Body of pancreas (tissue), 4 donors: ENCODE measurements around the gene CAPZB. TPM values are rescaled to one million over a fixed set of nuclear protein-coding genes. Genes with fewer than 3 reads are reported as not detected.

Experiments used
- ATAC-seq: fragments of 150-250 bp; one replicate; pipeline ENCODE4 v1.9.1; 2016
- DNase-seq, 4 donors: peaks; one replicate each; pipeline ENCODE4 v3.0.0-alpha.2; 2019
- H3K27ac ChIP-seq, 4 donors: fragments of 200-600 bp; sonication (generic); 1 replicate in 3 of 4; 2 replicates in 1 of 4; pipeline versions ENCODE4 v1.5.1 to v1.6.1; 2016 to 2019; ENCODE audit warnings: mild to moderate bottlenecking in 1 of 4, mixed read lengths in 1 of 4, moderate library complexity in 1 of 4
- H3K27me3 ChIP-seq, 2 donors: fragments of 200-600 bp; sonication (generic); one replicate each; pipeline ENCODE4 v1.6.0; 2016; ENCODE audit warnings: mild to moderate bottlenecking in 1 of 2
- H3K36me3 ChIP-seq, 2 donors: fragments of 200-600 bp; sonication (generic); replicated peaks in 1 of 2; 2 replicates each; pipeline ENCODE4 v1.5.1; 2016; ENCODE audit warnings: low read depth in 2 of 2; ENCODE audit not compliant: insufficient read depth in 1 of 2
- H3K4me1 ChIP-seq: fragments of 200-600 bp; sonication (generic); one replicate; pipeline ENCODE4 v1.6.0; 2016
- H3K4me3 ChIP-seq, 2 donors: fragments of 200-600 bp; sonication (generic); 1 replicate in 1 of 2; 2 replicates in 1 of 2; pipeline ENCODE4 v1.5.1; 2016 to 2019
- H3K9me3 ChIP-seq, 3 donors: fragments of 200-600 bp; sonication (generic); 1 replicate in 2 of 3; 2 replicates in 1 of 3; pipeline ENCODE4 v1.5.1; 2016
- POLR2A ChIP-seq, 3 donors: fragments of 450-650 bp; IDR thresholded peaks; one replicate each; pipeline ENCODE4 v1.6.1; 2016; ENCODE audit warnings: antibody characterized with exemption in 3 of 3, mild to moderate bottlenecking in 2 of 3
- WGBS, 2 donors: methylation state at CpG; one replicate each; pipeline ENCODE4 v1.1.5; 2017; 5-methylcytosine and 5-hydroxymethylcytosine counted together
- intact Hi-C: fragments of 100-400 bp; cut with DNase I; formaldehyde crosslinking; loops from one replicate; pipeline ENCODE4 v1.15.1; 2023
- total RNA-seq, 2 donors: library from RNA; depleted of rRNA; stranded (reverse); fragments of >200 nt; gene quantifications; one replicate each; pipeline ENCODE4 v1.1.0, GENCODE V29; 2016
- TF ChIP-seq, protein P1 (sequence below), 7 experiments: fragments of 450-650 bp in 4 of 7; fragments of 200-600 bp in 3 of 7; sonication (generic) in 3 of 7; IDR thresholded peaks; one replicate each; pipeline ENCODE4 v1.5.1; 2016 to 2019; ENCODE audit warnings: antibody characterized with exemption in 7 of 7

CAPZB gene
- total RNA-seq, 2 donors from 2014 or later: 35.5 to 54.1 TPM

DNA sequence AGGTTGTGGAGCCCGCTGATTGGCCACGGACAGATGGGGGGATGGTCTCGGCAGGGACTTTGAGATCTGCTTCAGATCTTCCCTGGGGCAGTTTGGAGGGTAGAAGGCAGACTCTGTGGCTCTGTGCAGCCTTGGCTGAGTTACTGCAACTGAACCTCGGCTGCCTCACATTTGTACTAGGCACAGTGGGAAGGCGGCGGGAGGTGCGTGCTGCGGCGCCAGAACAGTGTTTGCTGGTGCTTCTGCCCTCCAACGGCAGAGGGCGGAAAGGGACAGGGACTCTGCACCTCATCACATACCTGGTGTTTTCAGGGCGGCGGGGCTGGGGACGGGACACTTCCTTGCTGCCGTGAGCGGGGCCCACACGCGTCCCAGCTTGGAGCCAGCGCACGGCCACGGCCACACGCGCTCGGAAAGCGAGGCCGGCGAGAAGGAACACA is 147.0 kb downstream of the CAPZB start:
- no peak overlapping the region for H3K4me3 ChIP-seq
- DNase-seq: peak; percentile 33 to 67 (median 46)
- H3K36me3 ChIP-seq: peaks cover 0 to 4% of the 10 kb centered on the region in 2 donors
- no peak for ATAC-seq
- H3K4me1 ChIP-seq: no peaks in the 10 kb centered on the region
- WGBS, 2 donors: 80 to 82% methylated on average over 22 to 27 of the region's 27 CpGs
- H3K9me3 ChIP-seq: no peaks in the 10 kb centered on the region
- no peaks in the 10 kb centered on the region for H3K27me3 ChIP-seq
- intact Hi-C loops: no loop called here
- H3K27ac ChIP-seq: no peak overlapping the region
- no peak for TF ChIP-seq POLR2A (IDR thresholded peaks at IDR 0.05)
- TF ChIP-seq, protein P1, sequence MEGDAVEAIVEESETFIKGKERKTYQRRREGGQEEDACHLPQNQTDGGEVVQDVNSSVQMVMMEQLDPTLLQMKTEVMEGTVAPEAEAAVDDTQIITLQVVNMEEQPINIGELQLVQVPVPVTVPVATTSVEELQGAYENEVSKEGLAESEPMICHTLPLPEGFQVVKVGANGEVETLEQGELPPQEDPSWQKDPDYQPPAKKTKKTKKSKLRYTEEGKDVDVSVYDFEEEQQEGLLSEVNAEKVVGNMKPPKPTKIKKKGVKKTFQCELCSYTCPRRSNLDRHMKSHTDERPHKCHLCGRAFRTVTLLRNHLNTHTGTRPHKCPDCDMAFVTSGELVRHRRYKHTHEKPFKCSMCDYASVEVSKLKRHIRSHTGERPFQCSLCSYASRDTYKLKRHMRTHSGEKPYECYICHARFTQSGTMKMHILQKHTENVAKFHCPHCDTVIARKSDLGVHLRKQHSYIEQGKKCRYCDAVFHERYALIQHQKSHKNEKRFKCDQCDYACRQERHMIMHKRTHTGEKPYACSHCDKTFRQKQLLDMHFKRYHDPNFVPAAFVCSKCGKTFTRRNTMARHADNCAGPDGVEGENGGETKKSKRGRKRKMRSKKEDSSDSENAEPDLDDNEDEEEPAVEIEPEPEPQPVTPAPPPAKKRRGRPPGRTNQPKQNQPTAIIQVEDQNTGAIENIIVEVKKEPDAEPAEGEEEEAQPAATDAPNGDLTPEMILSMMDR (IDR thresholded peaks at IDR 0.05): peak in 3 of 7 experiments; percentile 25 to 53 (median 45)

DNA sequence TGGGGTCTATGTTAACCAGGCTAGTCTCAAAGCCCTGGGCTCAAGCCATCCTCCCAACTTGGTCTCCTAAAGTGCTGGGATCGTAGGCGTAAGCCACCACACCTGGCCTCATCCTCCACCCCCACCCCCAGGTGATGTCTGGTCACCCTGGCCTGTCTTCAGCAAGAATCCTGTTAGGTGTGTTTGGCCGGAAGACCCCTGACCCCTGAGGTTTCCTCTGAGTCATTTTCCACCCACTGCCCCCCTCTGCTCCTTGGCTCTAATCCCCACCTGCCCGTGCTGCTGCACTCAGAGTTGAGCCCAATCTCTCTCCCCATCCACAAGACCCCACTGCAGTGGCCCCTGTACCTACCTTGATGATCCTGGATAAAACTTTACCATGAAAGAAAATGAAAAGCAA is 148.1 kb downstream of the CAPZB start:
- intact Hi-C loops: no loop called here
- Histone ChIP-seq H3K9me3 (no peaks in the 10 kb centered on the region), H3K36me3 (no peaks in the 10 kb centered on the region), H3K4me1 (no peaks in the 10 kb centered on the region), H3K27ac (no peak overlapping the region), H3K4me3 (no peak overlapping the region), H3K27me3 (no peaks in the 10 kb centered on the region)
- WGBS, 2 donors: 95 to 98% methylated on average over 4 of the region's 4 CpGs
- ATAC-seq (no peak), DNase-seq (no peak)
- TF ChIP-seq POLR2A (IDR thresholded peaks at IDR 0.05): no peak
- TF ChIP-seq, protein P1 (IDR thresholded peaks at IDR 0.05): no peak

DNA sequence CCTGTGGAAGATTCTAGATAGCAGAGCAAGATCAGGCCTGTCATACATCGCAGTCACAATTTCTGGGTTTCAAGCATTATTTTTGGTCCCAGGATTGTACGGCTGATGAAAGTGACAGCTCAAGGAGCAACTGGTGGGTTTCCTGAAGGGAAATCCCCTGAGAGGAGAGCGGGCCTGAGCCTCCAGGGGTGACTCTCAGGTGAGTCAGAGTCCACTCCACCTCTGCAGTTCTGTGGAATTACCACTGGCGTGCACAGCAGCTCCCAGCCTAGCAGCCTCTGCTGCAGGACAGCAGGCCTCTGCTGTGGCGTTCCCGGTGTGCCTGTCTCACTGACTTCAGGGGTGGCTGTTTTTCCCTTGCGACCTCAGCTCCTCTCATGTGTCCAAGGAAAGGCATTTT is 148.8 kb downstream of the CAPZB start:
- no peak for TF ChIP-seq POLR2A (IDR thresholded peaks at IDR 0.05)
- TF ChIP-seq, protein P1 (IDR thresholded peaks at IDR 0.05): no peak

DNA sequence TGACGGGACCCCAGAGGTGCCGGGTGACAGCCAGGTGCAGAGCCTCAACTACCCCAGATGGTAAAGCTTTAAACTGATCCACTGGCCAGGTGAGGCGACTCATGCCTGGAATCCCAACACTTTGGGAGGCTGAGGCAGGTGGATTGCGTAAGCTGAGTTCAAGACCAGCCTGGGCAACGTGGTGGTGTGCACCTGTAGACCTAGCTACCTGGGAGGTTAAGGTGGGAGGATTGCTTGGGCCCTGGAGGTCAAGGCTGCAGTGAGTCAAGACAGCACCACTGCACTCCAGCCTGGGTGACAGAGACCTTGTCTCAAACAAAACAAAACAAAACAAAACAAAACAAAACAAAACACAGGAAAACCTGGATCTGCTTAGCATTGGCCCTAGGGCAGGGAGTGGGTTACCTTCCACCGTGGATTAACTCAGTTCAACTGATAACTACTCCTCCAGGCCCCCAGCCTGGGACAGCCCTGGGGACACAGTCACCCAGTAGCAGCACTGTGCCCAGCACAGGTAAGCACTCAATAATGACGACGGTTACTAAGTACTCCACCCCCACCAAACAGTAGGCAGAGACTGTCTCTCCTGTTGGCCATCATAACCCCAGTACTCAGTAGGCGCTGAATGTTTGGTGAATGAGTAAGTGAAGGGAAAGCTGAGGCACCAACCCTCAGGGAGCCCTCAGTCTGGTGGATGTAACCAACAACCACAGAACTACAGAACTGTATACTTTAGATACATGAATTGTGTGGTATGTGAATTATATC is 151.6 kb downstream of the CAPZB start:
- no peak overlapping the region for H3K4me3 ChIP-seq
- peaks cover 0 to 2% of the 10 kb centered on the region in 2 donors for H3K36me3 ChIP-seq
- no peaks in the 10 kb centered on the region for H3K27me3 ChIP-seq
- DNase-seq (no peak), ATAC-seq (no peak)
- intact Hi-C loops: no loop called here
- no peaks in the 10 kb centered on the region for H3K9me3 ChIP-seq
- whole genome bisulfite sequencing, 2 donors: 73 to 90% methylated on average over 8 to 9 of the region's 9 CpGs
- H3K27ac ChIP-seq: no peak overlapping the region
- TF ChIP-seq, protein P1 (IDR thresholded peaks at IDR 0.05): no peak
- TF ChIP-seq POLR2A (IDR thresholded peaks at IDR 0.05): no peak
- no peaks in the 10 kb centered on the region for H3K4me1 ChIP-seq

More for the DNA sequence above, 148.8 kb downstream of the CAPZB start:
- Histone ChIP-seq H3K9me3 (no peaks in the 10 kb centered on the region), H3K4me1 (no peaks in the 10 kb centered on the region), H3K36me3 (no peaks in the 10 kb centered on the region), H3K4me3 (no peak overlapping the region), H3K27ac (no peak overlapping the region), H3K27me3 (no peaks in the 10 kb centered on the region)
- intact Hi-C loops: no loop called here
- ATAC-seq (no peak), DNase-seq (no peak)
- 89 to 95% methylated on average over 6 to 7 of the region's 7 CpGs for WGBS, 2 donors

DNA sequence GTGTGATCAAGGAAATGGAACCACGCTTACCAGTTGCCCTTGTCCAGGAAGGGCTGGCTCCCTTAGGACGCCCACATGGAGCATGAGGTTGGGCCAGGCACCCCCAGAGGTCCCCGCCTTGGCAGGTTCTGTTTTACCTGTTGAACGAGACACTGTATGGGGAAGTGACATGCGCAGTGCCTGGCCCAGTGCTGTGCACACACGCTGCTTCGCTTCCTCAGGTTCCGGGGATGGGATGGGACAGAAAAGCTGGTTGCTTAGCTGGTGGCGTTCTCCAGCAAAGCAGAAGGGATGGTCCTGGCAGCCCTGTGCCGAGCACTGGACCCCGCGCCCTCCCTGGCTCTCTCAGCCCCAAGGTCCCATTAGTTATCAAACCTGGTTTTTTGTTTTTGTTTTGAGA is 152.5 kb downstream of the CAPZB start:
- no peak for TF ChIP-seq POLR2A (IDR thresholded peaks at IDR 0.05)
- TF ChIP-seq, protein P1 (IDR thresholded peaks at IDR 0.05): no peak
- Histone ChIP-seq H3K4me1 (no peaks in the 10 kb centered on the region), H3K36me3 (peaks cover 0 to 6% of the 10 kb centered on the region in 2 donors), H3K27ac (no peak overlapping the region), H3K4me3 (no peak overlapping the region), H3K9me3 (no peaks in the 10 kb centered on the region), H3K27me3 (no peaks in the 10 kb centered on the region)
- no peak for DNase-seq
- intact Hi-C loops: no loop called here
- ATAC-seq: peak; percentile 8
- 88 to 94% methylated on average over 12 of the region's 12 CpGs for WGBS, 2 donors
